Suppressor macrophage (primary cell): ENCODE data around the gene HPCAL1.
"Not testable (repeated sequence)": the region's sequence is repeated elsewhere in the genome, so short reads cannot be mapped to it uniquely, and the experiment has no call there.

Experiments
- DNase-seq, 4 experiments: peaks; one replicate each; pipeline ENCODE4 v3.0.0-alpha.2; 2020 to 2022
- total RNA-seq, 17 experiments: gene quantifications; one replicate each; lab custom pipeline; 2026; ENCODE audit warnings: mixed read lengths in 6 of 17, inconsistent platforms in 3 of 17; lab: John Stamatoyannopoulos, UW

Gene HPCAL1
- 97.7 to 302 (median 169) reads per million in 17 experiments for total RNA-seq

GRCh38 chr2:10302479-10303180, at the start of gene HPCAL1:
TSS of gene HPCAL1 (plus strand) at chr2:10302904. CDS start at chr2:10419758, 116,854 bp downstream.
- peak; percentile 93 to 97 (median 96) for DNase-seq

- DNase-seq = no peak
Observed at GRCh38 chr2:10253596-10254372, 48.9 kb upstream of the HPCAL1 start.

GRCh38 chr2:10254373-10255188, 48.1 kb upstream of the HPCAL1 start:
- no peak for DNase-seq

GRCh38 chr2:10255189-10256030, 47.3 kb upstream of the HPCAL1 start:
- no peak for DNase-seq

GRCh38 chr2:10256031-10256514, 46.6 kb upstream of the HPCAL1 start:
- DNase-seq = no peak

GRCh38 chr2:10256515-10257031, 46.1 kb upstream of the HPCAL1 start:
- no peak for DNase-seq

GRCh38 chr2:10257036-10257435, 45.7 kb upstream of the HPCAL1 start:
- DNase-seq = no peak

- no peak for DNase-seq
Observed at GRCh38 chr2:10257500-10258147, 45.1 kb upstream of the HPCAL1 start.

- no peak for DNase-seq
Observed at GRCh38 chr2:10258326-10258725, 44.4 kb upstream of the HPCAL1 start.

- no peak for DNase-seq
Observed at GRCh38 chr2:10258726-10259125, 44.0 kb upstream of the HPCAL1 start.

GRCh38 chr2:10260130-10260529, 42.6 kb upstream of the HPCAL1 start:
- no peak for DNase-seq

GRCh38 chr2:10263526-10263925, 39.2 kb upstream of the HPCAL1 start:
- DNase-seq = not testable (repeated sequence)

GRCh38 chr2:10264506-10265328, 38.0 kb upstream of the HPCAL1 start:
- no peak for DNase-seq

GRCh38 chr2:10265329-10266132, 37.2 kb upstream of the HPCAL1 start:
- no peak for DNase-seq

GRCh38 chr2:10266133-10266620, 36.5 kb upstream of the HPCAL1 start:
- no peak for DNase-seq

- DNase-seq = no peak
Observed at GRCh38 chr2:10267036-10267435, 35.7 kb upstream of the HPCAL1 start.

- no peak for DNase-seq
Observed at GRCh38 chr2:10267551-10268465, 34.9 kb upstream of the HPCAL1 start.

- DNase-seq = no peak
Observed at GRCh38 chr2:10269291-10269690, 33.4 kb upstream of the HPCAL1 start.
